HG03432 (cell line): ENCODE measurements around the gene COG1.

Experiments
- ATAC-seq: cut with Tn5 transposase; IDR thresholded peaks from one replicate; pipeline ENCODE4 v1.9.1; 2021; ENCODE audit warnings: mild to moderate bottlenecking, moderate library complexity; ENCODE audit not compliant: unreplicated experiment

COG1 gene

GRCh38 chr17:73196500-73196899 lies 3.6 kb downstream of the COG1 start:
- no peak for ATAC-seq

DNA sequence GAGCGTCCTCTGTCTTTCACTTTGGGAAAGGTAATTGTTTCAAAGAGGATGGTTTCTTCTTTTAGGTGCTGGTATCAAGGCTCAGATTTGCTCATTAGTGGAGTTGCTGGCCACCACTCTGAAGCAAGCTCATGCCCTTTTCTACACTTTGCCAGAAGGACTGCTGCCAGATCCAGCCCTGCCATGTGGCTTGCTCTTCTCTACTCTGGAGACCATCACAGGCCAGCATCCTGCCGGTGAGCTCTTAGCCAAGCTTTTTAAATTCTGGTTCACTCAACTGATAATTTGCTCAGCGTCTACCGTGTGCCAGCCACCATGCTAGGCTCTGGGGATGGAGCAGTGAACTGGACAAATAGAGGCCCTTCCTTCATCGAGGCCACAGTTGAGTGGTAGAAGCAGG lies 4.3 kb downstream of the COG1 start:
- ATAC-seq: no peak

- no peak for ATAC-seq
Observed at GRCh38 chr17:73198201-73198929, 5.5 kb downstream of the COG1 start.

- ATAC-seq: no peak
Observed at GRCh38 chr17:73198930-73199260, 6.0 kb downstream of the COG1 start.

GRCh38 chr17:73199751-73200317 lies 7.0 kb downstream of the COG1 start:
- no peak for ATAC-seq

- no peak for ATAC-seq
Observed at GRCh38 chr17:73200476-73200875, 7.6 kb downstream of the COG1 start.

DNA sequence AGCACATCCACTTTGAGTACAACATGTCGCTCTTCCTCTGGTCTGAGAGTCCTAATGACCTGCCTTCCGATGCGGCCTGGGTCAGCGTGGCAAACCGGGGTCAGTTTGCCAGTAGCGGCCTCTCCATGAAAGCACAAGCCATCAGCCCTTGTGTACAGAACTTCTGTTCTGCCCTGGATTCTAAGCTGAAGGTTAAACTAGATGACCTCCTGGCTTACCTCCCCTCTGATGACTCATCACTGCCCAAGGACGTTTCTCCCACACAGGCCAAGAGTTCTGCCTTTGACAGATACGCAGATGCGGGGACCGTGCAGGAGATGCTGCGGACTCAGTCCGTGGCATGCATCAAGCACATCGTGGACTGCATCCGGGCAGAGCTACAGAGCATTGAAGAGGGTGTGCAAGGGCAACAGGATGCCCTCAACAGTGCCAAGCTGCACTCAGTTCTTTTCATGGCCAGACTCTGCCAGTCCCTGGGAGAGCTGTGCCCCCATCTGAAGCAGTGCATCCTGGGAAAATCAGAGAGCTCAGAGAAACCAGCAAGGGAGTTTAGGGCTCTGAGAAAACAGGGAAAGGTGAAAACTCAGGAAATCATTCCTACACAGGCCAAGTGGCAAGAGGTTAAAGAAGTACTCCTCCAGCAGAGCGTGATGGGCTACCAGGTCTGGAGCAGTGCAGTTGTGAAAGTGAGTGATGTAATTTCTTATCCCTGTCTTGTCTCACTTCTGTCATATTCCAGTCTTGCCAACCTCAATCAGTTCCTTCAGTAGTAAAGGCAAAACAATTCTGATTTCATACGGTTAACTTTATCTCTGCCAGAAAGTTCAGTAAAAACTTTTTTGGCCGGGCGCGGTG lies 8.6 kb downstream of the COG1 start:
- ATAC-seq: no peak

GRCh38 chr17:73203135-73203787 lies 10.4 kb downstream of the COG1 start:
- ATAC-seq: no peak

DNA sequence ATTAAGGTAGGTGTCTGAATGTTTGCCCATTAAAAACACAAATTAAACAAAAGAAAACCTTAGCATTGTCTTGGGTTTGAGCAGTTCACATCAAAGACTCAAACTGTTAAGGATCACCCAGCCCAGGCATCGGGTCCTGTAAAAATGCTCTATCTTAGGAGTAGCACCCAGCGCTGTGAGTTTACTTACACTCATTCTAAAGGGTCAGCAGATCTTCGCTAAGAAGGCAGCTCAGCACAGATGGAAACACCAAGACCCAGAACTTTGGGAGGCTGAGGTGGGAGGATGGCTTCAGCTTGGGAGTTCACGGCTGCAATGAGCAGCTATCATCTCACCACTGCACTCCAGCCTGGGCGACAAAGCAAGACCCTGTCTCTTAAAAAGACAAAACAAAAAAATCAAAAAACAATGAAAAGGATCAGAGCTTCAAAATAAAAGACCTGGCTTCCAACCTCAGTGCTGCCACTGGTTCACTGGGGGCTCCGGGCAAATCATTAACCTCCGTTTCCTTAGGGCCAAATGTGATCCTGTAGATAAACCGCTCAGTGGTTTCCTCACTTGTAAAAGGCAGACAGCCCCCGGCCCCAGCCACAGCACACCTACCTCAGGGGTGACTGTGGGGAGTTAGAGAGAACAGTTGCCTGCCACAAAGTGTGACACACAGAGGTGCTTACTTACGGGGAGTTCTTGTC lies 11.1 kb downstream of the COG1 start:
- no peak for ATAC-seq

GRCh38 chr17:73205459-73205961 lies 12.7 kb downstream of the COG1 start:
- ATAC-seq: no peak

DNA sequence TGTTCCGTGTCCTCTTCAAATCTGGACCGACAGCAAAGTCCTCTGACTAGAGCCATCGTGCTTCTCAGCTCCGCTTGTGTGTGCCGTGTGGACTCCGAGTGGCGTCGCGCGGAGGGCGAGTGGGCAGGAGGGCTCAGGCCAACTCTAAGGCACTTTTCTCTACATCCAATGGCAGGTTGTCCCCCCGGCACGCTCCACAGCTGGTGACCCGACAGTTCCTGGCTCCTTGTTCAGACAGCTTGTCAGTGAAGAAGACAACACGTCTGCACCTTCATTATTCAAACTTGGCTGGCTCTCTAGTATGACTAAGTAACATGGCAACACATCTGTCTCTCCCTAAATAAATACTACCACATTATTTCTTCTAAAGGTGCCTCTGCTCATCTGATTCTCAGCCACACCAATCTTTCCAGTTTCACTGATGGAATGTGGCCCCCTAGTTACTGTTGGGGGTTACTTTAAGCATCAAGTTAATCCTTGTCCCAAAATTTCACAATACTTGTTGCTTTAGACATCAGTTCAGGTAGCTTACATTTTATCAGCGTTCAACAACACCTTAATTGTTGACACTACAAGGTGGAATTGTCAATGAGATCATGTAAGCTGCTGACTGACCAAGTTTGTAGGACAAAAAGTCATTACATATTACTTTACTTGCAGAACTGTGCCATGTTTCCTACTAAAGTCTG lies 15.4 kb downstream of the COG1 start:
- no peak for ATAC-seq

- no peak for ATAC-seq
Observed at GRCh38 chr17:73209436-73209835, 16.6 kb downstream of the COG1 start.

- no peak for ATAC-seq
Observed at GRCh38 chr17:73210002-73210678, 17.3 kb downstream of the COG1 start.

GRCh38 chr17:73211745-73212144 lies 18.9 kb downstream of the COG1 start:
- no peak for ATAC-seq

GRCh38 chr17:73214008-73214407 lies 21.2 kb downstream of the COG1 start:
- no peak for ATAC-seq

- no peak for ATAC-seq
Observed at GRCh38 chr17:73214851-73215250, 22.0 kb downstream of the COG1 start.

DNA sequence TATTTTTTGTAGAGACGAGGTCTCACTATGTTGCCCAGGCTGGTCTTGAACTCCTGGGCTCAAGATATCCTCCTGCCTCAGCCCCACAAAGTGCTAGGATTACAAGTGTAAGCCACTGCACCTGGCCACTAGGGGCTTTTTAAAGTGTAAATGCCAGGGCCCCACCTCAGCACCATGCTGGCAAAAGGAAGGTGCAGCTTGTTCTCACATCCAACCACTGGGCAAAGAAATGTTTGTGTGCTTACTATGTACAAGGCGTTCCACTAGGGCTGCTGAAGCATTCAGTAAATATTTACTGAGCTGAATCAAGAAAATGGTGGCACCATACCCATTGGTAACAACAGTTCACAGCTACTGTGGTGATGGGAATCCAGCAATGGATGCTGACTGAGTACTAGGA lies 22.6 kb downstream of the COG1 start:
- no peak for ATAC-seq

- ATAC-seq: no peak
Observed at GRCh38 chr17:73223626-73224230, 30.9 kb downstream of the COG1 start.

GRCh38 chr17:73224237-73224636 lies 31.4 kb downstream of the COG1 start:
- no peak for ATAC-seq
